Stimulated activated CD8-positive, alpha-beta memory T cell treated with anti-CD3 and anti-CD28 coated beads, Interleukin-15, amount 100 ng/mL, for 1 hour (primary cell): Measurements from ENCODE around the gene SPTSSB.

Source experiments
- DNase-seq: peaks from one replicate; pipeline ENCODE4 v3.0.0-alpha.2; 2020; ENCODE audit warnings: low read depth

The SPTSSB gene

DNA sequence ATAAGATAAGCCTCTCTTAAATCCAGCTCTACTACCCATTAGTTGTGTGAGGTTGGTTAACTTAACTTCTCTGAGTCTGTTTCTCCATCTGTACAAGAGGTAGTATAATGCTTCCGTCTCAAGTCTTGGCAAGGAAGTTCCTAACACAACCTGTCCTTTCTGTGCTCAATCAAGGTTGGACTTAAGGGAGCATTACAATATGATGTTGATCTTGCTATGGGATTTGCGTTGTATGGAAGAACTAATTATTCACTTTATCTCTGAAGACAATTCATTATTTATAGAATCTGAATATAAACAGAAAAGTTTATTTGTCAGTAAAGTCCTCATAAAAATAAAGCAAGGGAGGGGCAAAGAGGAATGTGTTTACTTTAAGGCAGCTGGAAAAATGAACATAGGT is 18.9 kb upstream of the SPTSSB start:
- DNase-seq, result no peak

DNA sequence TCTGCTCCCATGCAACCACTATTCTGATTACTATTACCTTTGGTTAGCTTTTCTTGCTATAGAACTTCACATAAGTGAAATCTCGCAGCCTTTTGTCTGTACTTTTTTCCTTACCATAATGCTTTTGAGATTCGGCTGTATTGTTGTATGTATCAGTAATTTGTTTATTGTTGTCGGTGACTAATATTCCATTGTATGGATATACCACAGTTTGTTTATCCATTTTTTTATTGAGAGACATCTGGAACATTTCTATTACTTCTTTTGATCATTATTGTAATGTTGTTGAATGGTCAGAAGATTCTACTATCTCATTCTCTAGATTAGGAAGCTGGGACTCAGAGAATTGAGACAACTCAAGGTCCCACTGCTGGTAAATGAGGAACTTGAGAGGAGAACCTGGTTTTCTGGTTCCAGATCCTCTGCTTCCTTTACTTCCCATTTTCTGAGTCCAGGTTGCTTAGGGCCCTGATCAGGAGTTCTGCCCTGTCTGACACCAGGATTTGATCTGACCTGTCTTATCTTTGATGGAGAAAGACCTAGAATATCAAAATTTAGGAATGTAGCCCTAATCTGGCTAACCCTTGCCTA is 18.2 kb upstream of the SPTSSB start:
- DNase-seq, result no peak

DNA sequence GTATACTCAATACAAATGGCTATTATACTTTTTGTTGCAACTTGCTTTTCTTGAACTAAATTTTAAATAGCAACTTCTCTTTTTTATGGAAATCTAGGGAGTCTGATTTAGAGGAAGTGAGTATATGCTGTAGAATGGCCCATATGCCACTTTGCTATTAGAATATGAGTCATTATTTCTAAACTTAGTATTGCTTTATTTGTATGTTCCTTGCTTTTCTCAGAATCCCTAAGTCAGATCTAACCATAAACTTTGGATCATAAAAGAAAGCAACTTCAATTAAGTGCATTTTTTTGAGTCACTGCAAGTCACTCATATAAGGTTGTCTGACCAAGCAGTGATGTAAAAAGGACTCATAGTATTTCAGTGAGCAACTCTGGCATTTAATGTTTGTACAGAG is 17.5 kb upstream of the SPTSSB start:
- no peak for DNase-seq

DNA sequence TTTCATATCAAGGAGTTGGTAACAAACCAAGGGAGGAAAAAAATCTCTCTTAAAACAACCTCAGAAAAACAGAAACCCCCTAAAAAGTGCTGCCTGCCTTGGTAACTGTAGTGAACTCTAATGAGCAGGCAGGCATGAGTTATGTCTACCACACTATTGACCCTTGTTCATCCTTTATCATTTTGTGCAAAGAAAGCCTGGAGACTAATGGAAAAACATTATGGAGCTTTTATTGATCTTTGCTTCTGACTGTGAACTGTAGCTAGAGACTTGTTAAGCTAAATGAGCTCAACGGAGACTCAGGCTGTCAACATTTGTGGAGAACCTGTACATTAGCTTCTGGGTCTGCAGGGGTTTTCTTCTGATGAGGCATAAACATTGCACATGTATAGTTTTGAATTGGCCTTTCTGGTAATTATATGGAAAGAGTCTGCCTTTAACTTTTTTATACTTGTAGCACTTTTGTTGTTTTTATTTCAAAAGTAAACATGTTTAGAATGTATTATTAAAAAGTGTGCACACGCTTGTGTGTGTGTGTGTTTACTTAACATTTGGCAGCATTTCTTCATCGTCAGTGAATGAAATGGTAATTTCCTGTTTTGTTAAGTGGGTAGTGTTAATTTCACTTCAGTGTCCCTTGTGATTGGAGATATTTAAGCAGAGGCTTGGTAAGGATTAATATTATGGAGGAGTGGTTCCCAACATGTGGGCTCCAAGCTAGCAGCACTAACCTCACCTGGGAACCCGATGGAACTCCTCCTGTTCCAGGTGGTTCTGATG is 15.9 kb upstream of the SPTSSB start:
- no peak for DNase-seq

DNA sequence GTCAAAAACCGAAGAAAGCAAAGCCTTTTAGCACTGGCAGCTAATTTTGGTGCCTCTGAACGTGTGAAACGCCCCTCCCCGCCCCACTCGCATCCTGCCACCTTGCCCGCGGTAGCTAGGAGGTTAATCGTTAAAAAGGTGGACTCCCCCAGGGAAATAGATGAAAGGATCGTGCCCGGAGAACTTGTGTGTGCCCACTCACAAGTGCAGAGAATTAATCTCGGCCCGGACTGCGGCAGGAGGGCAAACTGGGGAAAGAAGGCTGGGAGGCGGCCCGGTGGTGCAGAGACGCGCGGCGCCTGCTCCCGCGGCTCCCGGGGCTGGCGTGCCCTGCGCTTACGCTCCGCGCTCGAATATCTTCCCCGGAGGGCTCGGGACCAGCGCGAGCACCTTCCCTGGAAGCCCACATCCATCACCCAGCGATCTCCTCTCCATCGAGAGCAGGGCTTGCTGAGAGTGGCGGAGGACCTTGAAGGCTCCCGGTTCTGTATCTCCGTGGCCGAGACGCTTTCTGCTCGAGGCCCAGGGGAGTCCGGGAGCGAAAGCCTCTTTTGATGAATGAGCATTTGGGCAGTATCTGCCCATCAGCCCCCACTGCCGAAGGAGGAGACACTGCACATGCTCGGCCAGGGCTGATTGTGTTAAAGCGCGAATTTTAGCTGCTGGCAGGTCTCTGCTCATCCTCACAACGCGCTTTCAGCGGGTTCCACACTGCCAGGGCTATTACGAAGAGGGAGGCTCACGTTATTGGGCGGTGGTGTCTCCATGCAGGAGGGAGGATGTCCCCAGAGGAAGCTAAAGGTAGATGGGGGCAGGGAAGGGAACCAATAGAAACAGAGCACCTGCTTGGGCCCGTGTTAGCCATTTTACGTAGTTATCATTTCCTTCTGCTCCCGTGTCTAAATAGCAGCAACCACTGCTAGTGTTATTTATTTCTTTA is 1.3 kb upstream of the SPTSSB start:
- DNase-seq, result no peak

DNA sequence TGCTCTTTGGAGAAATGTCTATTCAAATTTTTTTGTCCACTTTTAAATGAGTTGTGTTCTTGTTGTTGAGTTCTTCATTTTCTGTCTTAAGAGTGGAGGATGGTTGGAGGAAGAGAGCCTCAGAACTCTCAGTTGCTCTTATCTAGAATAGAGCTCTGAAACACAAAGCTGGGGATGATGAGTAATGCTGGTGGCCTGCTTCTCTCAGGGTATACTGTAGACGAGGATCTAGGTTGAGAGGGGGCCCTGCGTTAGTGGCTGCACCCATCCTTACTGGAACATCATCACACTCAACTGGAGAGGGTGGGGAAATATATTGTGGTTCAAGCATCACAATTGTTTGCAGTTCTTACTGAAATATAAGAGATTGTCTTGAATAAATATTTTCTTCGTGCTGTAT is 1.8 kb downstream of the SPTSSB start:
- DNase-seq, result no peak

DNA sequence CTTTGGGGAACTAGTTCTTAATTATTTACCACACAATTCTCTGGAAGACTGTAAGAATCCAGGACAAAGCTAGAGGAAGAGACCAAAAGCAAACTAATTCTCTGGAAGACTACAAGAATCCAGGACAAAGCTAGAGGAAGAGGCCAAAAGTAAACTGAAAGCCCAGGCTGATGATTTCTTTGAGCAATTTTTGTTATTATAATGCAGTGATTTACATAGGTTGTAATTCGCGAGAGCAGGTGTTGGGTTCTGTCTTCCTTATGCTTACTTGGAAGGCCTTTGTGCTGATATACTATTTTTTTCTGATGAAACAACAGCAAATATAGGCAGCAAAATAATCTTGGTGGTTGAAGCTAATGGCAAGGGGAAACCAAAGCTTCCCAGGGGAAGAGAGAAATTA is 5.2 kb downstream of the SPTSSB start:
- DNase-seq, result no peak

DNA sequence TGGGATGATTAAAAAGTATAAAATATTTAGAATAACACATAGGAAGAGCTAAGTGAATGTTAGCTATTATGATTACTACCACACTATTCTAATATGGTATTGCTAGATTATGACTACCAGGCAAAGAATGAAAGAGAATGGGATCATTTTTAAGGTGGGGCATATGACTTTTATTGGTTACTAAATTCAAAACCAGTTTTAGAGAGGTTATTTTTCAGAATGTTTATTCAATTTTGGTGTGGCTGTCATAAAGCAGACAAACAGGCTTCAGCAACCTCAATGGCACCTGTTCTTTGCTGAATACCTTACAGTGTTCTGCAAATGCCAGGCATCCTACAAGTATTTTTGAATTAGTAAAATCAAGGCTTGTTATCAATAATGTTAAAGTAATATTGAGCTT is 12.8 kb downstream of the SPTSSB start:
- no peak for DNase-seq

DNA sequence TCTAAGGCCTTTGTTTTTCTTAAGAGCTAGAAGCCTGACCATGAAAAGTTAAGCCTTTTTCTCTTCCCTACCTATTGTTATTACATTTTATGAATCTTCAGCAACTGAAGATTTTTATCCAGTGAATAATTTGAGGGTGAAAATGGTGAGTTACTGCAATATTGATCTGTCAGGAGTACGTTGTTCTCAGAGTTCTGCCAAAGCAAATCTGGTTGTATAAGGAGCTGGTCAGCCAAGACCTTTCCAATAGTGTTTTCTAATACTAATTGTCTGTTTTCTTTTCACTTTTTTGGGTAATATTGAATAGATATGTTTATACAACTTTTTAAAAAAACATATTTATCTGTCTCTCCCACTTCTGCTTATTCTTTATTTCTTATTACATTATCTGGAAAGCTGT is 15.0 kb downstream of the SPTSSB start:
- DNase-seq, result no peak

DNA sequence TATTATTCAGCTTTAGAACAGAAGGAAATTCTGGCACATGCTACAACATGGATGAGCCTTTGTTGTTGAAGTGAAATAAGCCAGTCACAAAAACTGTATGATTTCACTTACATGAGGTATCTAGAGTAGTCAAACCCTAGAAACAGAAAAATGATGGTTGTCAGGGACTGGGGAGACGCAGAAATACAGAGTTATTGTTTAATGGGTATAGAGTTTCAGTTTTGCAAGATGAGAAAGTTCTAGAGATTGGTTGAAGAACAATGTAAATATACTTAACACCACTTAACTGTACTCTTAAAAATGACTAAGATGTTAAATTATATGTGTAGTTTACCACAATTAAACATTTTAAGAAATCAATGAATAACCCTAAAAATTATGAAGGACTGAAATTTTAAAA is 15.8 kb downstream of the SPTSSB start:
- no peak for DNase-seq

DNA sequence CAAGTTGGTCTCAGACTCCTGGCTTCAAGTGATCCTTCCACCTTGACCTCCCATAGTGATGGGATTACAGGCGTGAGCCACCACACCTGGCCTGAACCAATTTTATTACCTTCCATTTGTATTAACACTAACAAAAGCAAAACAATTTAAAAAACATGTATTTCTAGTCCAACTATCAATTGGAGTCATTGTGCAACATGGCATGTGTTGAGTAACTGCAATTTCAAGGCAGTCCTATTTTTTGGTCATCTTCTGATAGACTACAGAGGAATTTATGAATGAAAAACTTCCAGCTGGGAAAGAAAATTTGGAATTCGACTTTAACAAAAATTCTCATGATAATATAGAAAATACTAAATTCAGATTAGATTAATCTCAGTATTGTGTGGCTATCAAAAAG is 16.8 kb downstream of the SPTSSB start:
- DNase-seq, result no peak

DNA sequence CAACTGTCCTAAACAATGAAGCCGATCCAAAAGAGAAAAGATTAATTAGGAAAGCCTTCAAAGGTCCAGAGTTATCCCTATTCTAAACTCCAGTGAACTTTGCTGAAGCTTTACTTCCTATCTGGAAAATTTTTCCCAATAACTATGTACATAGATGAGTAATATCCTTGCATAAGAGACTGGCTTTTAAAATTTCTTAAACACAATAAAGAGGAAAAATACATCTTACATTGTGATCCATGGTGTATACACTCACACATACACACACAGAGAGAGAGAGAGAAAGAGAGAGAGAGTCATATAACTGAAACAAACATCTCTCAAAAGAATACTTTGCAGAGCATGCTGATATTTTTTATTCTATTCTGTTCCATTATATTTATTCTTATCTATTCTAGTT is 20.0 kb downstream of the SPTSSB start:
- no peak for DNase-seq

DNA sequence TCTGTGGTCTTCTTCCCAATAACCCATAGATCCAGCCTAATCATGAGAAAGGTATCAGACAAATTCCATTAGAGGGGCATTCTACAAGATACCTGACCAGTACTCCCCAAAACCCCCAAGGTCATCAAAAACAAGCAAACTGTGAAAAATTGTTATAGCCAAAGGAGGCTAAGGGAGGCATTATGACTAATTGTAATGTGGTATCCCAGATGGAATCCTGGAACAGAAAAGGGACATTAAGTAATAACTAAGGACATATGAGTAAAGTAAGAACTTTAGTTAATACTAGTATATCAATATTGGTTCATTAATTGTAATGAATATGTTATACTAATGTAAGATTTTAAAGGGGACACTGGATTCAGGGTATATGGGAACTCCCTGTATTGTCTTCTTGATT is 20.4 kb downstream of the SPTSSB start:
- no peak for DNase-seq

DNA sequence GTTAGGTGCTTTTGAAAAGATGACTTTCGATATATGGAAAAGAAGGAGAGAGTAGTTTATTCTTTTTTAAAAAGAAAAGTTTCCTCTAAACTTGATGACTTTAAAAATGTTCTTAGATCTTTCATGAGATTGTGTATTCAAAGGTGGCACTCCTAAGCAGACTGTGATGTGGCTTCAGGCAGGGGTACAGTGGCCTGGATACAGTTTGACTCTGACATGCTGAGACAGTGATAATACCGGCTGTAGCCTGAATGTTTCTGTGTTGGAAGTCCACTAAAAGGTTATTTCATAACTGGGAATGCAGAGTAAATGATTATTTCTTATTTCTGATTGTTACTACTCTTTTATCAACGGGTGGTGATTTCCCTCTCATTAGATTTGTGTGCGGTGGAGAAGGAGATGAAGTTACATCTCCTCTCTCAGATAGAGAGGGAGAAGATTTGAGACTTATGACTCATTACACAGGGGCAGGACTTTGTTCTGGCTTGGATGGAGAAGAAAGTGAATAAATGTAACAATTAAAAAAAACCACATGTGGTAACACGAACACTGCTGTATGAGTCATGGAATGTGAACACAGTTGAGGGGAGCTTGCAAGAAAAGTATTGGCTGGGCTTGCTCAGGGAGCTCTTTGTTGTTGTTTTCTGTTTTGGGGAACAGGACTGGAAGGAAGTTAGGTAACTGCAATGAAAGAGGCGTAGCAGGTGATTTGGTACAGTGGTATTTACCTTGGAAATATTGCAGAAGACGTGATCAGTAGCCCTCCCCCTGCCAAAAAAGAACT is 21.6 kb downstream of the SPTSSB start:
- no peak for DNase-seq

DNA sequence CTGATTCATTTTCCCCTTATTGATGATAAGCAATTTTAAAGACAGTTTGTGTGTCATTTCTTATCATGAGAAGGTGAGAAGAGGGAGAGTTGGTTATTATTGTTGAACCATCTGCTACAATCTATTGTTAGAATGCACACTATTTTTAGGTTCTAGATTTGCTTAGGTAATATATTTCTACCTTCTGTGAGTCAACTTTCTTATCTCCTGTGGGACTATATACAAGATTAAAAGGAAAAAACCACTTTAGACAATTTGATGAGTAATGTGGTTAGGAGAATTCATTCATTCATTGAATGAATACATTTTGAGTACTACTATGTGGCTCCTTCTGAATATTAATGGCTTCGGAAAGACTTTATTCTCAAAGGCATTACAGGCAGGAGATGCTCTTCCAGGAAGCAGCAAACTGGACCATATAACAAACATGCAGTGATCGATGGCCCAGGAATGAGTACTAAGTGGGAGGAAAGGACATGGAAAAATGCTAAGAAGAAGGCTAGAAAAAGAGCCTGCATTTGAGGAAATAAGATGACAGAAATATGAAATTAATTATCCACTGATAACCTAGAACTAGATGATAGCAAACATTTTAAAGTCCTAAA is 22.4 kb downstream of the SPTSSB start:
- no peak for DNase-seq

DNA sequence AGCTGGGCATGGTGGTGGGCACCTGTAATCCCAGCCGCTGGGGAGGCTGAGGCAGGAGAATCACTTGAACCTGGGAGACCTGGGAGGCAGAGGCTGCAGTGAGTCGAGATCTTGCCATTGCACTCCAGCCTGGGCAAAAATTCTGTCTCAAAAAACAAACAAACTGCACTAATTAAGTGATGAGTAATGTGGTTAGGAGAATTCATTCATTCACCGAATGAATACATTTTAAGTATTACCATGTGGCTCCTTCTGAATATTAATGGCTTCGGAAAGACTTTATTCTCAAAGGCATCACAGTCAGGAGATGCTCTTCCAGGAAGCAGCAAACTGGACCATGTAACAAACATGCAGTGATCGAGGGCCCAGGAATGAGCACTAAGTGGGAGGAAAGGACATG is 23.6 kb downstream of the SPTSSB start:
- DNase-seq, result no peak

DNA sequence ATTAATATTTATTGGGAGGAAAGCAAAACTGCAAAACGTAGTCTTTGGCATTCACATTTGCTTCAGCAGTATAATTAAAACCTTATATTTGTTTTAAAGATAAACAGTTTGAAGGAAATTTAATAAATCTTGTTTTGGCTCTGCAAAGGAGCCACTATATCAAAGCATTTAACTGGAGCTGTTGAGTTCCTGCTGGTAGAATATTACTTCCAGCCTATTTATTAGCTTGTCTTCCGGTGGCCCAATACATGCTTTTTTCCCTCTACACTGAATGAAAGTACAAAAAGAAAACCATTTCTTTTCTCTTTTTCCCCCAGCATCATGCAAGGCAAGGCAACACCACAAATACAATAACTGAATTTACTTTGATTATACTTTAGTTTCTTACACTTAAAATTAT is 26.3 kb downstream of the SPTSSB start:
- no peak for DNase-seq

DNA sequence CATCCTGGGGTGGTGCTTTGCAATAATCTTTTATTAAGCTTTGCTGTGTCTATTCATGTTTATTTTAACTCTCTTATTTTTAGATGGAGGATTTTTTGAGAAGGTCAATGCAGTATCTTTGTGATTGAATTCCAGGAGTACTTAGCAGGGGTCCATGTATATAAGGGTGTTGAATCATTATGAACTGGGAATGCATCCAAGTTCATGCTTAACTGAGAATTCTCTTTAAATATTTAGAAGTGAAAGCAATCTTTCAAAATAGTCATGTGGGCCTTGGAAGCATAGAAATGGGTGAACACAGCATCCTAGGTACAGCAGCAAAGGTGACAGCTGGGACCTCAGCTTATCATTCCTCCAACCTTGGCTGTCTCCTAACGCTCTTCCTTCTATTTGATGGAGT is 27.3 kb downstream of the SPTSSB start:
- no peak for DNase-seq

DNA sequence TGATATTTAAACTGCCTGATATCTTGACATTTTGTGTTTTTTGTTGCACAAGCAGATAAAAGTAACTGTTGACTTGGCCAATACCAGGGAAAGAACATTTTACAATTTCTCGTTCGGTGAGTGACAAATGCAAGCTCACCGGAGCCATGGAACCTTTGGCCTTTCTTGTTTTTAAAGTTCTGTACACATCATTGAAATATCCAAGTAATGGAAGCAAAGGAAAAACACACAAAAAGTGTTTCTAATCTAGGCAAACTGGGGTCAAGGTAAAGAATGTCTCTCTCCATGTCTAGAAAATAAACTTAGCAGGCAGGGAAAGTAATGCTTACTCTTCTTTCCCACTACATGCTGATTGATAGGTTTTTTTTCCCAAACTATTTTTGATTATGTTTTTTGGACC is 27.8 kb downstream of the SPTSSB start:
- no peak for DNase-seq

DNA sequence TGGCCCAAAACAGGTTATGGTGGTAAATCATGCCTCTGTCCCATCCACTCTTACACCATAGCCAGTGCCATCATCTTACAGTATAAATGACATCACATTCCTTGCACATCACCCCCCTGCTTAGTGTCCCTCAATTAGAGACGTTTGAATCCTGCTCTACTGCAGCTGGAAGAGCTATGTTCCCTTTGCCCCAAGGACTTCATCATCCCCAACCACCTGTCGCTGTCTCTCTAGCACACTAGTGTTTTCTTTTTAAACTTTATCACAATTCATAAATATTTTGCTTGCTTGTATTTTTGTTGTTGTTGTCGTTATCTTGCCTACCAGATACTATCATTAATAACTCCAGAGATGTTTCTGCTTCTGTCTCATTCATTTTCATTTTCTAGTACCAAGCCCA is 28.7 kb downstream of the SPTSSB start:
- no peak for DNase-seq

DNA sequence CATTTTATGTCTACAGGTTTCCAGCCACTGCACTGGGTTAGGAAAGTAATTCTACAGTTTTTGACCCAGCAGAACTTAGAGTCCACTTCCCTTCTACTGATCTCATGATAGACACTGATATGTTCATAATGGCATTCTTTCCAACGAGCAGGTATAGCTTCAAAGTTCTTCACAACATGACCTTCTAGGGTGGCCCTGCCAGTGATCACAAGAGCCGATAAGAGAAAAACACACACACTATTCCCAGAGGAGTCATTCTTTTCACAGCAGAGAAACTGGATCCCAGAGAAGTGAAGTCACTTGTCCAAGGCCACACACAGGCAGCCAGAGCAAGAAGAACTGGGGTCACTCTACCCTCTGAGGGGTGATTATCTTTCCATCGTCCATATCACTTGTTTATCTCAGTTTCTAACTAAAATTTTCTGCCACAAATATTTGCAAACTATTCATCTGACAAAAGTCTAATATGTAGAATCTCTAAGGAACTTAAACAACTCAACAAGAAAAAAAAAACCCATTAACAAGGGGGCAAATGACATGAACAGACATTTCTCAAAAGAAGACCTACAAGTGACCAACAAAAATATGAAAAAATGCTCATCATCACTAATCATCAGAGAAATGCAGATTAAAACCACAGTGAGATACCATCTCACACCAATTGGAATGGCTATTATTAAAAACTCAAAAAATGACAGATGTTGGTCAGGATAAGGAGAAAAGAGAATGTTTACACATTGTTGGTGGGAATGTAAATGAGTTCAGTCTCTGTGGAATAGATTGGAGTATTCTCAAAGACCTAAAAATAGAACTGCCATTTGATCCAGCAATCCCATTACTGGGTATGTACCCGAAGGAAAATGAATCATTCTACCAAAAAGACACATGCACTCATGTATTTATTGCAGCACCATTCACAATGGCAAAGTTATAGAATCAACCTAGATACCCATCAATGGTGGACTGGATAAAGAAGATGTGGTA is 31.5 kb downstream of the SPTSSB start:
- no peak for DNase-seq
